HG03521 (cell line): ENCODE data around the gene AKR1B1.
A peak's percentile ranks its signal among the peaks of the same experiment; 100 is the strongest.

ENCODE experiments used
- ATAC-seq: cut with Tn5 transposase; IDR thresholded peaks from one replicate; pipeline ENCODE4 v1.9.1; 2021; ENCODE audit warnings: mild to moderate bottlenecking, moderate library complexity; ENCODE audit not compliant: unreplicated experiment

The AKR1B1 gene

GRCh38 chr7:134470864-134471263 lies 12.0 kb upstream of the AKR1B1 start:
- ATAC-seq: no peak

GRCh38 chr7:134469622-134470021 lies 10.7 kb upstream of the AKR1B1 start:
- ATAC-seq: no peak

GRCh38 chr7:134468475-134468874 lies 9.6 kb upstream of the AKR1B1 start:
- no peak for ATAC-seq

GRCh38 chr7:134468054-134468453 lies 9.2 kb upstream of the AKR1B1 start:
- no peak for ATAC-seq

- ATAC-seq: no peak
These were observed 6.6 kb upstream of the AKR1B1 start for GRCh38 chr7:134465491-134465890.

GRCh38 chr7:134464496-134464895 lies 5.6 kb upstream of the AKR1B1 start:
- ATAC-seq: no peak

GRCh38 chr7:134463751-134464150 lies 4.9 kb upstream of the AKR1B1 start:
- ATAC-seq: no peak

- ATAC-seq: no peak
These were observed 3.5 kb upstream of the AKR1B1 start for GRCh38 chr7:134462337-134462925.

GRCh38 chr7:134461916-134462315 lies 3.0 kb upstream of the AKR1B1 start:
- ATAC-seq: no peak

- ATAC-seq: no peak
These were observed 1.1 kb upstream of the AKR1B1 start for GRCh38 chr7:134459981-134460380.

- peak; percentile 47 for ATAC-seq
These were observed 527 bp downstream of the AKR1B1 start for GRCh38 chr7:134458341-134458805.

- ATAC-seq: no peak
These were observed 1.7 kb downstream of the AKR1B1 start for GRCh38 chr7:134457210-134457609.

GRCh38 chr7:134454277-134454676 lies 4.6 kb downstream of the AKR1B1 start:
- ATAC-seq: no peak

- no peak for ATAC-seq
These were observed 5.4 kb downstream of the AKR1B1 start for GRCh38 chr7:134453518-134453917.

- ATAC-seq: no peak
These were observed 5.9 kb downstream of the AKR1B1 start for GRCh38 chr7:134452991-134453473.

- ATAC-seq: no peak
These were observed 6.5 kb downstream of the AKR1B1 start for GRCh38 chr7:134452419-134452838.

GRCh38 chr7:134451656-134452055 lies 7.2 kb downstream of the AKR1B1 start:
- ATAC-seq: no peak

GRCh38 chr7:134450294-134451000 lies 8.5 kb downstream of the AKR1B1 start:
- no peak for ATAC-seq

- ATAC-seq: no peak
These were observed 9.2 kb downstream of the AKR1B1 start for GRCh38 chr7:134449680-134450079.

- no peak for ATAC-seq
These were observed 10.3 kb downstream of the AKR1B1 start for GRCh38 chr7:134448356-134449229.

- no peak for ATAC-seq
These were observed 11.5 kb downstream of the AKR1B1 start for GRCh38 chr7:134447383-134447782.
